ENCODE results near the gene TCF4.

DNA sequence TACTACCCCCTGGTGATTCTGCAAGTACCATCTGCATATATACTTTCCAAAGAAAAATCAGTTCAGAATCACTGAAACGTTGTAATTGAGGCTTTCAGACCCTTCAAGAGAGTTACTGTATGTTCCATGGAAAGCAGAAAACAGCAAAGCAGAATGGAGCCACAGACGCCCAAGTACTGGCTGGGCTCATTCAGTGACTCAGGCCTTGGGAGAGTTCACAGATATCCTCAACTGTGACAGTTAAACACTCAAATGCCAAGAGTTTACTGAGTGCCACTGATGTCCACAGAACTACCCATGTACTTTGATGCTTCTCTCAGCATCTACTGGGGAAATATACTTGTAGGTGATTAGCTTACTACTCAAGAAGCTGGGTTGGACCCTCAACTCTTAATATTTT, 303.4 kb downstream of the TCF4 start:
- TF ChIP-seq, protein P1, sequence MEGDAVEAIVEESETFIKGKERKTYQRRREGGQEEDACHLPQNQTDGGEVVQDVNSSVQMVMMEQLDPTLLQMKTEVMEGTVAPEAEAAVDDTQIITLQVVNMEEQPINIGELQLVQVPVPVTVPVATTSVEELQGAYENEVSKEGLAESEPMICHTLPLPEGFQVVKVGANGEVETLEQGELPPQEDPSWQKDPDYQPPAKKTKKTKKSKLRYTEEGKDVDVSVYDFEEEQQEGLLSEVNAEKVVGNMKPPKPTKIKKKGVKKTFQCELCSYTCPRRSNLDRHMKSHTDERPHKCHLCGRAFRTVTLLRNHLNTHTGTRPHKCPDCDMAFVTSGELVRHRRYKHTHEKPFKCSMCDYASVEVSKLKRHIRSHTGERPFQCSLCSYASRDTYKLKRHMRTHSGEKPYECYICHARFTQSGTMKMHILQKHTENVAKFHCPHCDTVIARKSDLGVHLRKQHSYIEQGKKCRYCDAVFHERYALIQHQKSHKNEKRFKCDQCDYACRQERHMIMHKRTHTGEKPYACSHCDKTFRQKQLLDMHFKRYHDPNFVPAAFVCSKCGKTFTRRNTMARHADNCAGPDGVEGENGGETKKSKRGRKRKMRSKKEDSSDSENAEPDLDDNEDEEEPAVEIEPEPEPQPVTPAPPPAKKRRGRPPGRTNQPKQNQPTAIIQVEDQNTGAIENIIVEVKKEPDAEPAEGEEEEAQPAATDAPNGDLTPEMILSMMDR (IDR thresholded peaks at IDR 0.05; ENCODE audit: low read depth, low read length, poor library complexity, severe bottlenecking), result no peak
- no peak for TF ChIP-seq EZH2phosphoT487 (IDR thresholded peaks at IDR 0.05; ENCODE audit: borderline replicate concordance, low read length)

All from DOHH2 (cell line).